ENCODE measurements around the gene HMGB1.

HMGB1 gene

GRCh38 chr13:30465593-30466357 is at the start of gene HMGB1:
Gene HMGB1, minus strand, starts transcription at chr13:30465936. Its CDS starts 2,256 bp downstream, at chr13:30463680.
- DNase-seq (ENCODE audit: low read depth in 1 of 2, low spot score in 1 of 2) = peak; percentile 88 to 93

DNA sequence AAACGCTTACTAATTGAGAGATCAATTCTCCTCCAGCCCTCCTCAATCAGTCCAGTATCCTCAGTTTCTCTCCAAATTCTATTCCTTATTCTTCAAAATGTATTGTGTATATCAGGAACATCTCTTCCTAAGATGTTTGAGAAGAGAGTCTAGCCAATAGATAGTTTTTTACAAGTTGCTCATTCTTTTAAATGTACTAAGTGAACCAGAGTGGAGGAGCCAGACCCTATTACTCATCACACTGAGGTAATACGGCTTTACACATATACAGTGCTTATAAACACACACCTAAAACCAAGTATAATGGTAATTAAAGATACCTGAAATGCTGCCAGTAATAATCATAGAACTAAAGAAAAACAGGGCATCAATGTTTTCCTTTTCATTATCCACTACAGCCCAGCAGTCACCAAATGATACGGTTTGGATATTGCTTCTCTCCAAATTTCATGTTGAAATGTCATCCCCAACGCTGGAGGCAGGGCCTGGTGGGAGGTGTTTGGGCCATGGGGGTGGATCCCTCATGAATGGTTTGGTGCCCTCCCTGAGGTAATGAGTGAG is 45.2 kb upstream of the HMGB1 start:
- no peak for DNase-seq (ENCODE audit: low read depth in 1 of 2, low spot score in 1 of 2)

DNA sequence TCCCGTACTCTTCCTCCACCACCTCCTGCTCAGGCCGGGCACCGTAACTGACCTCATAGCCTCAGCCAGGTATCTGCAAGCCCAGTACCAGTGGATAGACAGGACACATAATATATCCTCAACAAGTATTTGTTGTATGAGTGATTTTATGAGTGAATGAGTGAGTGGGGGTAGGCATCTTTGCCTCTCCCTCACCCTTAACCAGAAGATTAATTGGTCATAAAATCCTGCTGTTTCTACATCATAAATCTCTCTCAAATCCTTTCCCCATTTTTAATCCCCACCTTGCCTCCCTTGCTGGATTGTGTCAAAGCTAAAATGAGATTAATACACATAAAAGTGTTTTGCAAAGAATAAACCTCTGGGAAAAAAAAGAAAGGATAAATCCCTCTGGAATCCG is 44.4 kb upstream of the HMGB1 start:
- DNase-seq (ENCODE audit: low read depth in 1 of 2, low spot score in 1 of 2) = no peak

- no peak for DNase-seq (ENCODE audit: low read depth in 1 of 2, low spot score in 1 of 2)
Measured at GRCh38 chr13:30509254-30510050, 43.7 kb upstream of the HMGB1 start.

GRCh38 chr13:30504081-30504480 is 38.3 kb upstream of the HMGB1 start:
- no peak for DNase-seq (ENCODE audit: low read depth in 1 of 2, low spot score in 1 of 2)

DNA sequence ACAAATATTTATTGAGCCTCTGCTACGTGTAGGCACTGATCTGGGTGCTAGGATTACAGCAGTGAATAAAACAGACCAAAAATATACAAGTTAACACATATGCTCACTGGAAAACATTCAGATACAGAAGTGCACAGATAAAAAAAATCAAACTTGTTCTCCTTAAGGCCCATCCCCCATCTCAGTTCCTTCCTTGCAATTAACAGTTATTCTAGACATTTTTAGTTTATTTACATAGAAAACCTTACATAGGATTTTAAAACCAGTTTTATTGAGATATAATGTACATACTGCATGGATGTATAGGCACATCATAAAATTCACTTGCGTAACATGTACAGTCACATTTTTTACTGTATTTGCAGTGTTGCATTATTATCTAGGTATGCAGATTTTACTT is 36.5 kb upstream of the HMGB1 start:
- no peak for DNase-seq (ENCODE audit: low read depth in 1 of 2, low spot score in 1 of 2)

GRCh38 chr13:30499338-30499737 is 33.6 kb upstream of the HMGB1 start:
- no peak for DNase-seq (ENCODE audit: low read depth in 1 of 2, low spot score in 1 of 2)

DNA sequence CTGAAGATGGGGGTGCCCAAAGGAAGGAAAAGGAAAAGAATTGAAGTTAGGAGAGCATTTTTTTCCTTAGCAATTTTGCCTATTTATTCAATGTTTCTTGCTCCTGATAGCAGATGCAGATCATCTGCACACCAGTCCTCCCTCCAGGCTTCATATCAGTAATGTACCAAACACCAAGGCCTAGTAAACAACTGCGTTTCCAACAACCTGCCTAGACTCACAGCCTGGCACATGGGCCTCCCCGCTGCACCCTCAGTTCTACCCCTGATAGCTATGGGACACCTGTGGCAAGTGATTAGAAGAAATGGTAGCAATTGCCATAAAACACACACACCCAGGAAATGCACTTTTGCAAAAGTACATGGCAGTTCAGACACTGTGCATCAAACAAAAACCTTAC is 30.4 kb upstream of the HMGB1 start:
- no peak for DNase-seq (ENCODE audit: low read depth in 1 of 2, low spot score in 1 of 2)

DNA sequence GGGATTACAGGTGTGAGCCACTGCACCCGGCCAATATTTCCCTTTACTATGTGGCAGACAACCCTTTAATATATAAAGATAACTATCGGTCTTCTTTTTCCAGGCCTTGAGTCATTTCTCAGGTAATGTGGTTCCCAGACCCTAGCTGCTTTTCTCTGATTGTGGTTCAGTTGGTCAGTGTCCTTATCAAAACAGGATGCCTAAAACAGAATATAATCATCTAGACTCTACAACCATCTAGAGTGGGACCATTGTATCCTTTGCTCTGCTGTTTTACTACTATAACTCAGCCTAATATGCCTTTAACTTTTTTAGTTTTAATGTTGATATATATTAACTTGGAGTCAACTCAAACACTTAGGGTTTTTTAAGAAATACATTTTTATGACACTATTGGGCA is 30.0 kb upstream of the HMGB1 start:
- DNase-seq (ENCODE audit: low read depth in 1 of 2, low spot score in 1 of 2) = no peak

DNA sequence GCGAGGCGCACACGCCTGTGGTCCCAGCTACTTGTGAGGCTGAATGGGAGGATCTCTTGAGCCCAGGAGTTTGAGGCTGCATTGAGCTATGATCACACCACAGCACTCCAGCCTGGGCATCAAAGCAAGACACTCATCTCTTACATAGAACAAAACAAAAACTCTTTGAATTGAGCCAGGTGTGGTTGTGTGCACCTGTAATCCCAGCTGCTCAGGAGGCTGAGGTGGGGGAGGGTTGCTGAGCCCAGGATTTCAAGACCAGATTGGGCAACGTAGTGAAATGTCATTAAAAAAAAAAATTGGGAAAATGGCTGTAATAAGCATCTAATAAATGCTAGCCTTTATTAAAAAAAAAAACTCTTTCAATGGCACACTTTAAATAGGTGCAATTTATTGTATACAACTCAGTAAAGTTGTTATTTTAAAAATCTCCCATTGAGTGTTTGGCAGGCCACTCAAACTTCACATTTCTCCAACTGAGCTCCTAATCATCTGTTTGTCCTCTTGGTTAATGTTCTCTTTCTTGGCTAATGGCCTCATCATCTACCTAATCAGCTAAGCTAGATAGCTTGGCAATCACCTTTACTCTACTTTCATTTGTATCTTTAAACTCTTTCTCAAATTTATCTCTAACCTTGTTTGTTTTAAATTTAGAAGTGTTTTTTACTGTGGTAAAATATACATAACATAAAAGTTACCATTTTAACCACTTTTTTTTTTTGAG is 28.1 kb upstream of the HMGB1 start:
- no peak for DNase-seq (ENCODE audit: low read depth in 1 of 2, low spot score in 1 of 2)

- DNase-seq (ENCODE audit: low read depth in 1 of 2, low spot score in 1 of 2) = no peak
Measured at GRCh38 chr13:30487075-30487470, 21.3 kb upstream of the HMGB1 start.

DNA sequence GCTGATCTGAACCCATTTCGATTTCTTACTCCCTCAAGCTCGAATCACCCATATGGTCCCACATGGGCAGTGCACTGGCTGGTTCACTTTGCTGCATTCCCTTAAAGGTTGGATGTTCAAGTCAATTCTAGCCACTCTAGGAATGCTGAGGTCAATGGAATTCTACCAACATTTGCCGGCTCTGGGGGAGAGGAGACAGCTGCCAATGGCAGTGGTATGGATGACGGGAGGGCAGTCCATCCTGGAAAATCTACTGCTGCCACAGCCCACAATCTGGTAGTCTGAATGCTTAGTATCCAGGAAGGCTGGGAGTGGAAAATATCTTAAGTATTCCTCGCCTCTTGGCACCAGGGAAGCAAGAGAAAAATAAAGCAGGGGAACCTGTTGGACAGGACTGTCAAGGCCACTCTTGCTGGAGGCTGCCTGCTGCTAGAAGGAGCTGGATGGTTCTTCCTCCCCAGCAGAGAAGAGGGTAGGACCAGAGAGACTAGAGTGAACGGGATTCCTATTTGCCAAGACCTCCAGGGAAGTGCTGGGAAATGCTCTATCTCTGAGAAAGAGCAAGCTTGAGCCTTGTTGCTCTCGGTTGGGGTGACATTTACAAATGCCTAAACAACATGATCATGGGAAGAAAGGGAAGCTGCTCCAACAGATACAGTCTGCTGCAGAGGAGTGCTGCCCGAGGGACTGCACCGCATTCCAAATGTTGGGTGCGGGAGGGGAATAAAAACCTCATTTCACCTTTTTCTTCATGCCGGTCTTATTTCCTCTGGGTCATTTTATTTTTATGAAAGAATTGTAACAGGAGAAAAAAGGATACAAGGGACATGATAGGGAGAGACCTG is 20.7 kb upstream of the HMGB1 start:
- DNase-seq (ENCODE audit: low read depth in 1 of 2, low spot score in 1 of 2) = no peak

DNA sequence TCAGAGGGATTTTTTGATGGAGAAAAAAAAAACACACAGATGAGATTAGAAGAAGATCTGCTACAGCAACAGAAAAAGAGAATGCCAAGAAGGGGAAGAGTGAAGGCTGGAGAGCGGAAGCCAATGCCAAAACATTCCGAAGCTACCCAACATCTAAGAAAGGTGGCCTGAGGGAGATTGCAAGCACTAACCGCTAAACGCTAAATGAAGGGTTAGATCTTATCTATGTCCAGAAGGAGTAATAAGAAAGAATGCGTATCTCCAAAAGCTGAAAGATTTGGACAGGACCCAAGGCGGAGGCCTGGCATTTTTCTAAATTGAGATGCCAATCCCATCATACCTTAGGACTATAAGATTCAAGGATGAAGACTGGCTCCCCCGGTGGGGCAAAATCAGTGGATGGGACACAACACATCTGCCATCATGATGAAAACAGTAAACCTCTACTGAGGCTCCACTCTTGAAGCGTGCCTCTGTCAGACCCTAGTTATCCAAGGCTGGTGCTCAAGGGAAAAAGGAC is 15.6 kb upstream of the HMGB1 start:
- DNase-seq (ENCODE audit: low read depth in 1 of 2, low spot score in 1 of 2) = no peak

DNA sequence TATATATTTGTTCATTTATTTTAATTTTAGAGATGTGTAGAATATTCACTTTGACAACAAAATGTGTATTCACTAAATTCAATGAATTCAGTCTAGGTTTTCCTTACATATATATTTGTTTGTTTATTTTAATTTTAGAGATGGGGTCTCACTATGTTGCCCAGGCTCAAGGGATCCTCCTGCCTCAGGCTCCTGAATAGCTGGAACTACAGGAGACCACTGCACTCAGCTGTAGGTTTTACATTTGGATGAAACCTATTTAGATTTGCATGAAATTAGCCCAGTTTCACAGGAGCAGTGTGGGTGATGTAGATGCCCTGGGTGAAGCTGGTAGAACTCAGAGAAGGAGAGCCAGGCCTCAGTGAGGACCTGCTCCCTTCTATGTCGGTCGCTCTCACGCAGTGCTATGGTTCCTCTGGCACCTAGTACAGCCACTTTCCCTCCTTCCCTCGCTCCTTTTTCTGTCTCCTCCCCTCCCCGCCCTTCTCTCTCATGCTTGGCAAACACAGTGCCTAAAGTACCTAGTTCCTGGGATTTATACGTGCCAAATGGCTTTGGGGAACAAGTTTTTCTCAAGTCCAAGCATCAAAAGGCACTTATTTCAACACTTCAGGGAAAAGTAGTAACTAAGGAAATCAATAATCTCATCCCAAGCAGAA is 14.7 kb upstream of the HMGB1 start:
- DNase-seq (ENCODE audit: low read depth in 1 of 2, low spot score in 1 of 2) = no peak

DNA sequence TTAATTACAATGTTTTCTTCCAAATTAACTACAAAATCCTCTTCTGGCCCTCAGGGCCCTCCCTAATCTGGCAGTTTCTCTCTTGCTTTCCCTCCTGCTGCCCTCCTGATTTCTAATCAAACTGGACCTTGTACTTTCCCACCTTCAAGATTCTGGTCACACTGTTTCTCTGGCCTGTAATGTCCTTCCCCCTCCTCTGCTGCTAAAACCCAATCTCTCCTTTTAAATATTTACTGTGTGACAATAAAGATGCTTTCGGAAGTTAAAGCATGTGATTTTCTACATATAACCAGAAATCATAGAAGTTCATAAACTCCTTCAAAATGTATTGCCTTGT is 14.1 kb upstream of the HMGB1 start:
- DNase-seq (ENCODE audit: low read depth in 1 of 2, low spot score in 1 of 2) = no peak

DNA sequence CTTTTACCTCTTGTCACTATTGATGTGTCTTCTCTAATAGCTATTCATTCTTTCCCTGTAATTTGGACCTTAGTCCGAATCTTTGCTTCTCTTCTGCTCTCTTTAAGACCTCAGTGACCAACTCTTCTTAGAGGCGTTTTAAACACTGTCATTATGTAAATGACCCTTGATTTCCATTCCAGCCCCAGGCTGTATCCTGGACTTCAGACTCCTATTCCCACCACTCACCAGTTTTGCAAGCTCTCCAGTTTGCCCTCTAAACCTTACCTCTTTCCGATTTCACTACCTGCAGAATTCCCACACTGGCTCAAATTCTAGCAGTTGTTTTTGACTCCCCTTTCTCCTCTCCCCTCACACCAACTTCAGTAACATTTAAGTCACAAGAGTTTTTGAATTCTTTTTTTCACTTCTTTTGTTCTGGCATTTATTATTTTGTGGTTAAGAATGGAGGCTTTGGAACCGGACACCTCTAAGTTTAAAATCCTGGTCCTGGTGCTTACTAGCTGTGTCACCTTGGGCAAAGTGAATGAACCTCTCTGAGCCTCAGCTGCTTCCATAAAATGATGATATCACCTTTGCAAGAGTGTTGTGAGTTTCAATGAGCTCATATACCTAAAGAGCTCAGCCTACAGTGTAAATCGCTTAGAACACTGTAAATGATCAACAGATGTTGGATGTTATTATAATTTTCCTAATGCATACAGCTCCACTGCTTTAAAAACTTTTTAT is 13.6 kb upstream of the HMGB1 start:
- DNase-seq (ENCODE audit: low read depth in 1 of 2, low spot score in 1 of 2) = no peak

- no peak for DNase-seq (ENCODE audit: low read depth in 1 of 2, low spot score in 1 of 2)
Measured at GRCh38 chr13:30477346-30478195, 11.8 kb upstream of the HMGB1 start.

DNA sequence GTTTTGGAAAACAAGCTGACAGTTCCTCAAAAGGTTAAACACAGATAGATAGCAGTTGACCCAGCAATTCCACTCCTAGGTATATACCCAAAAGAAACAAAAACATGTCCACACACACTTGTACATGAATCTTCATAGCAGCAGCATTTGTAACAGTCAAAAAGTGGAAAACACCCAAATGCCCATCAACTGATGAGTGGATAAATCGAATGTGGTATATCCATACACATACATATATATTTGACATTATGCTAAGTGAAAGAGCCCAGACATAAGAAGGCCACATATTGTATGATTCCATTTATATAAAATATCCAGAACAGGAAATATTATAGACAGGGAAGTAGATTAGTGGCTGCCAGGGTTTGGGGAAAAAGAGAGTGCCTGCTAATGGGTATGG is 7.9 kb upstream of the HMGB1 start:
- no peak for DNase-seq (ENCODE audit: low read depth in 1 of 2, low spot score in 1 of 2)
